ENCODE results near the gene ATP5F1E. TPM values are rescaled to one million over a fixed set of nuclear protein-coding genes. Genes with fewer than 3 reads are reported as not detected.

Gene ATP5F1E
- total and polyA plus RNA-seq, 9 of the 15 experiments (the other 6 are each of a cell fraction or from before 2014, with no cell fraction given) = 60.3 to 162 (median 113) TPM

GRCh38 chr20:58989196-58989595, 42.9 kb downstream of the ATP5F1E start (continued):
- no peak for TF ChIP-seq SREBF1 (IDR thresholded peaks at IDR 0.05; ENCODE audit: borderline replicate concordance, low read depth, low read length)
- no peak for TF ChIP-seq IRF2 (CRISPR knock-in tag; IDR thresholded peaks at IDR 0.05)
- no peak for TF ChIP-seq FOXK1 (CRISPR knock-in tag; IDR thresholded peaks at IDR 0.05; ENCODE audit: borderline replicate concordance)
- TF ChIP-seq HDAC2 (IDR thresholded peaks at IDR 0.05) = no peak
- TF ChIP-seq ATF2 (CRISPR knock-in tag; IDR thresholded peaks at IDR 0.05) = no peak
- no peak for TF ChIP-seq CREB5 (CRISPR knock-in tag; IDR thresholded peaks at IDR 0.05)
- no peak for TF ChIP-seq CHAMP1 (IDR thresholded peaks at IDR 0.05)
